Stomach (tissue), 9 donors: ENCODE results near the gene CMIP. TPM values are rescaled to one million over a fixed set of nuclear protein-coding genes. Genes with fewer than 3 reads are reported as not detected.

ENCODE experiments used
- DNase-seq, 2 donors: peaks; one replicate each; pipeline versions ENCODE4 v3.0.0 to v3.0.0-alpha.2; 2013 to 2019
- H3K27ac ChIP-seq, 5 donors: fragments of 200-600 bp in 4 of 5; sonication (generic) in 4 of 5; one replicate each; pipeline ENCODE4 v1.5.1; 2013 to 2019; ENCODE audit warnings: mild to moderate bottlenecking in 1 of 5, moderate library complexity in 1 of 5
- H3K27me3 ChIP-seq, 3 donors: fragments of 200-600 bp; sonication (generic); one replicate each; pipeline ENCODE4 v1.5.1; 2017 to 2019; ENCODE audit warnings: mixed run types in 1 of 3
- H3K36me3 ChIP-seq, 4 donors: fragments of 200-600 bp; sonication (generic); 1 replicate in 3 of 4; 2 replicates in 1 of 4; pipeline ENCODE4 v1.5.1; 2016 to 2019
- H3K4me1 ChIP-seq, 4 donors: fragments of 200-600 bp; sonication (generic); one replicate each; pipeline ENCODE4 v1.5.1; 2016 to 2019
- H3K4me3 ChIP-seq, 4 donors: fragments of 200-600 bp; sonication (generic) in 3 of 4; one replicate each; pipeline ENCODE4 v1.5.1; 2016 to 2019; ENCODE audit warnings: mild to moderate bottlenecking in 1 of 4
- H3K9me3 ChIP-seq, 4 donors: fragments of 200-600 bp; sonication (generic); one replicate each; pipeline ENCODE4 v1.5.1; 2016 to 2019
- CTCF ChIP-seq, 7 experiments: fragments of 450-650 bp in 4 of 7; fragments of 200-600 bp in 3 of 7; sonication (generic) in 3 of 7; IDR thresholded peaks; one replicate each; pipeline ENCODE4 v1.5.1; 2016 to 2019; ENCODE audit warnings: antibody characterized with exemption in 7 of 7, control low read depth in 2 of 7, mild to moderate bottlenecking in 1 of 7
- EP300 ChIP-seq: sonication (generic); formaldehyde crosslinking; IDR thresholded peaks from one replicate; pipeline ENCODE4 v1.6.1; 2017; ENCODE audit warnings: antibody characterized with exemption
- POLR2A ChIP-seq, 4 donors: fragments of 450-650 bp; IDR thresholded peaks; one replicate each; pipeline ENCODE4 v1.6.1; 2016; ENCODE audit warnings: antibody characterized with exemption in 4 of 4, control low read depth in 2 of 4, mild to moderate bottlenecking in 1 of 4, moderate library complexity in 1 of 4
- POLR2AphosphoS5 ChIP-seq, 3 donors: sonication (generic); formaldehyde crosslinking; IDR thresholded peaks; one replicate each; pipeline ENCODE4 v1.6.1; 2016; ENCODE audit warnings: antibody characterized with exemption in 3 of 3
- WGBS, 5 donors: extraction: QIAGEN DNeasy Blood & Tissue Kit in 3 of 5; methylation state at CpG; one replicate each; pipeline versions ENCODE4 v1.1.5 to v1.1.7; 2013 to 2018; 5-methylcytosine and 5-hydroxymethylcytosine counted together
- intact Hi-C: fragments of 100-400 bp; cut with DNase I; formaldehyde crosslinking; loops from one replicate; pipeline ENCODE4 v1.15.1; 2023; ENCODE audit warnings: low total_unique reads
- polyA plus RNA-seq, 3 donors: library from polyadenylated mRNA; stranded (reverse); fragments of 200-250 nt; gene quantifications; one replicate each; pipeline ENCODE4 v1.2.3, GENCODE V29; 2013
- total RNA-seq, 5 donors: library from RNA; depleted of rRNA; stranded (reverse); fragments of >200 nt; gene quantifications; one replicate each; pipeline versions ENCODE4 v1.1.0 to v1.2.3, GENCODE V29; 2014 to 2016
- donor health status: healthy with polysubstance abuse.
- donor health status: Bipolar disorder and iron deficiency.
- donor health status: healthy.

Gene CMIP
- total and polyA plus RNA-seq, 8 donors = 11.1 to 71.0 (median 31.2) TPM

GRCh38 chr16:81637336-81638235 is 193.0 kb downstream of the CMIP start:
- Histone ChIP-seq H3K4me3 (no peak overlapping the region), H3K27ac (no peak overlapping the region), H3K27me3 (no peaks in the 10 kb centered on the region), H3K4me1 (peaks cover 10 to 50% (median 33%) of the 10 kb centered on the region in 4 donors), H3K9me3 (no peaks in the 10 kb centered on the region), H3K36me3 (peaks cover 0 to 9% (median 3%) of the 10 kb centered on the region in 4 donors)
- DNase-seq = no peak
- TF ChIP-seq POLR2AphosphoS5 (IDR thresholded peaks at IDR 0.05) = no peak
- 86 to 95% (median 90%) methylated on average over 15 of the region's 15 CpGs for WGBS, 5 donors
- intact Hi-C loops = no loop called here

- peaks cover 2 to 42% (median 25%) of the 10 kb centered on the region in 4 donors for H3K4me1 ChIP-seq
- 63 to 73% (median 72%) methylated on average over 13 of the region's 13 CpGs for WGBS, 5 donors
- no peak for DNase-seq
- intact Hi-C loops = no loop called here
- no peak for TF ChIP-seq POLR2AphosphoS5 (IDR thresholded peaks at IDR 0.05)
- no peak for TF ChIP-seq POLR2A (IDR thresholded peaks at IDR 0.05)
- no peak for TF ChIP-seq EP300
- no peak for TF ChIP-seq CTCF (IDR thresholded peaks at IDR 0.05)
- peaks cover 0 to 11% (median 4%) of the 10 kb centered on the region in 4 donors for H3K36me3 ChIP-seq
- no peaks in the 10 kb centered on the region for H3K9me3 ChIP-seq
- no peaks in the 10 kb centered on the region for H3K27me3 ChIP-seq
- no peak overlapping the region for H3K4me3 ChIP-seq
- no peak overlapping the region for H3K27ac ChIP-seq
Observed at GRCh38 chr16:81638286-81638945, 193.8 kb downstream of the CMIP start.

- TF ChIP-seq POLR2A (IDR thresholded peaks at IDR 0.05) = no peak
- TF ChIP-seq EP300 = no peak
- TF ChIP-seq POLR2AphosphoS5 (IDR thresholded peaks at IDR 0.05) = no peak
- no peak for TF ChIP-seq CTCF (IDR thresholded peaks at IDR 0.05)
- Histone ChIP-seq H3K9me3 (no peaks in the 10 kb centered on the region), H3K4me3 (no peak overlapping the region), H3K36me3 (peaks cover 0 to 11% (median 4%) of the 10 kb centered on the region in 4 donors), H3K27ac (no peak overlapping the region), H3K27me3 (no peaks in the 10 kb centered on the region), H3K4me1 (peaks cover 0 to 33% (median 17%) of the 10 kb centered on the region in 4 donors)
- 84 to 90% (median 88%) methylated on average over 8 of the region's 8 CpGs for WGBS, 5 donors
- intact Hi-C loops = no loop called here
- no peak for DNase-seq
Observed at GRCh38 chr16:81639348-81639747, 194.7 kb downstream of the CMIP start.

GRCh38 chr16:81639931-81640680 is 195.5 kb downstream of the CMIP start:
- DNase-seq = no peak
- intact Hi-C loops = no loop called here

More at GRCh38 chr16:81639931-81640680, 195.5 kb downstream of the CMIP start:
- Histone ChIP-seq H3K9me3 (no peaks in the 10 kb centered on the region), H3K36me3 (peaks cover 0 to 11% (median 5%) of the 10 kb centered on the region in 4 donors), H3K27ac (peak overlapping the region in 1 of 5 donors; percentile 34), H3K27me3 (no peaks in the 10 kb centered on the region), H3K4me3 (no peak overlapping the region), H3K4me1 (peaks cover 0 to 29% (median 17%) of the 10 kb centered on the region in 4 donors)
- WGBS, 5 donors = 82 to 94% (median 91%) methylated on average over 12 to 16 of the region's 16 CpGs
- TF ChIP-seq POLR2A (IDR thresholded peaks at IDR 0.05) (no peak), POLR2AphosphoS5 (IDR thresholded peaks at IDR 0.05) (no peak), EP300 (no peak), CTCF (IDR thresholded peaks at IDR 0.05) (no peak)
